GM18868 (cell line): ENCODE results near the gene CARS2.
"Not testable (repeated sequence)": the region's sequence is repeated elsewhere in the genome, so short reads cannot be mapped to it uniquely, and the experiment has no call there.

ENCODE experiments used
- ATAC-seq: cut with Tn5 transposase; IDR thresholded peaks from one replicate; pipeline ENCODE4 v1.9.1; 2021; ENCODE audit warnings: mild to moderate bottlenecking, moderate library complexity; ENCODE audit not compliant: unreplicated experiment

Gene CARS2

DNA sequence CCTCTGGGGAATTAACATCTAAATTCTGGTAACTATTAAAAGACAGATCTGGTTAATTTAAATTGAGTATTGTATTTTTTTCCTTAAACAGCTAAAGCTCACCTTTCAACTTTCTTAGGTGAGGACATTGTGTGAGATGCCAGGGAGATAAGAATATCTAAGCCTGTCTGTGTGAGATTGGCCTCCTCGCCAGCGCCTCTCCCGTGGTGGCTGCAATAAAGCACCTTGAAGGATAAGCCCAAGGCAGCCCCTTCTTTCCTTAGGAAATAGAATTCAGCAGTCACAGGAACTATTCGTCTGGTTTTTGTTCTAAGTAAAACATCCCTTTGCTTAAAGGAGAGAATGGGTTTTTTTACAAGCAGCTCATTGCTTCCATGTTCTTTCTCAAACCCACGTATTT lies 66.0 kb downstream of the CARS2 start:
- no peak for ATAC-seq

DNA sequence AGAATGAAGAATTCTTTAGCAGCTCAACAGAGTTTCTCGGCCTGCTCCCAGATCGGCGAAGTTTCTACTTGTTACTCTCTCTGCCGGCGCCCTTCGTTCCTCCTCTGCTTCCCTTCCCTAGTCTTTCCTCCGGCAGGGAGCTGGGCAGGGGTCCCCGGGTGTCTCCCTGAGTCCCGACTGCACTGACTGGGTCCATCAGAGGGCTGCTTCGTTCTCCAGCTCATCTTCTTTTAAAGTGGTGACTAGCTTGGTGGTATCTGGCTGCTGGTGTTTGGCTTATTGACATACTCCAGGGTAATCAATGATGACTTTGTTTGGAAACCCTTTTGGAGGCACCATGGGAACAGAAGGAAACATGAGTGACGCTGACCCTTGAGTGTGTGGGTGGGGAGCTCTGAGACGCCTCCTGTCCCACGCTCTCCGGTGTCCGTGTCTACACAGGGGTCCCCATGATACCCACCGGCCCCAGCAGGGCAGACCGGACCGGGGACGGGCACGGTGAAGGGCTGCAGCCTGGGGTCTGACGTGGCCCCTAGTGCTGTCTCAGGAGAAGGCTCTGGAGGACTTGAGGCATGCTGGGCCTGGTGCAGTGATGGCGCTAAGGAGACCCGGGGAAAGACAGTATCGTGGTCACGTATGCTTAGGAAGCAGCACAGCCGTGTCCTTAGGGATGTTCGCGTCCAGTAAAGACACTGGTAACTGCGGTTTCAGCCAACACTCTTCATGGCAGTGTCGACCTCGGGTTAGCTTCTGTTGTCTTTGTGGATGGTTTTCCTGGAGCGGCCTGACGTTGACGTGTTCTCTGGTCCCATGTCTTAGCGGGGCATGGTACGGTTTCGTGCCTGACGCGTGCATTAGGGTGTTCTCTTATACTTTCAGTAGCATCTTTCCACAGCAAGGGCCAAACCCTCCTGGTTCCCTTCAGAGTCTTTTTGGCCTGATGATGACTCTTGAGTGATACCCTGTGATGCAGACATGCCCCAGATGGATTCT lies 66.8 kb downstream of the CARS2 start:
- no peak for ATAC-seq

DNA sequence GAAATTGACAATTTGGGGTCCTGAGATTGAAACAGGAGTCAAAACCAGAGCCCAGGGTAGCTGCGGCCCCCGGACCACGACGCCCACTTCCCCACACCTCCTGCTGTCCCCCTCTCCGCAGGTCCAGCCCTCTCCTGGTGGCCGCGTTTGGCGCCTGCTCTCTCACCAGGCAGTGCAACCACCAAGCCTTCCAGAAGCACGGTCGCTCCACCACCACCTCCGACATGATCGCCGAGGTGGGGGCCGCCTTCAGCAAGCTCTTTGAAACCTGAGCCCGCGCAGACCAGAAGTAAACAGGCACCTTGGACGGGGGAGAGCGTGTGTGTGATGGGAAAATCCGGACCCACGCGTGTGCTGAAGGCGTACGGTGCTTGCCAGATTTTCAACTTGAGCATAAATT lies 67.7 kb downstream of the CARS2 start:
- no peak for ATAC-seq

DNA sequence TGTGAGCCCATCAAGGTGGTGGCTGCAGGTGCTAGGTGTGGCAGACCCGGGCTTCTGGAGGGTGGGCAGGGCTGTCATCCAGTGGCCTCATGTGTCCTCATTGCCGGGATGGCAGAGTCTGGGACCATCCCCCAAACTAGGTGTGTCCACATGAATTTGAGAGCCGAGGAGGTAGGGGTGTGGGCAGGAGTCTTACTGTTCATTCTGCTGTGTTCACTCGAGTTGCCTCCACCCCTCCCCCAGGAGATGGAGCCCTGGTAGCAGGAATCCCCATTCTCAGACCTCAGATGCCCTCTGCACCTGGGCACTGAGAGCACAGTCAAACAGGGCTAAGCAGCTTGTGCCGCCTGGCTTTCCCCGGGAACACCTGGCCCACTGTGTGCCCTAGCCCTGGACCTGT lies 68.2 kb downstream of the CARS2 start:
- no peak for ATAC-seq

DNA sequence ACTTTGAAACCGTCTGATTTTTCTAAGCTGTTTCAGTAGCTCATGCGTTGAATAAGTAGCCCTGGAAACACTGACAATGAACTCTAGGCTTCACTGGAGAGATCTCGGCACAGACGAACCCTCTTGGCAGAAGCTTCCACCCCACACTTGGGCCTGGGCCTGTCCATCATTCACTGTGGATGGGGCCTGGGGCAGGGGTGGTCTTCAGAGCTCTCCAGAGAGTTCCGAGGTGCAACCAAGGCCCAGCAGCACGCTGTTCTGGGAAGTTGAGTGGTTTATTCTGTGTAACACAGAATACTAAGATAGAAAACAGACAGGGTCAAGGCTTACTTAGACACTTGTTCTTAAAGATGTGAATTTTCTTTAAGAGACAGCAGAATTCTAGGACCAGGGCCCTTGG lies 68.6 kb downstream of the CARS2 start:
- ATAC-seq: no peak

DNA sequence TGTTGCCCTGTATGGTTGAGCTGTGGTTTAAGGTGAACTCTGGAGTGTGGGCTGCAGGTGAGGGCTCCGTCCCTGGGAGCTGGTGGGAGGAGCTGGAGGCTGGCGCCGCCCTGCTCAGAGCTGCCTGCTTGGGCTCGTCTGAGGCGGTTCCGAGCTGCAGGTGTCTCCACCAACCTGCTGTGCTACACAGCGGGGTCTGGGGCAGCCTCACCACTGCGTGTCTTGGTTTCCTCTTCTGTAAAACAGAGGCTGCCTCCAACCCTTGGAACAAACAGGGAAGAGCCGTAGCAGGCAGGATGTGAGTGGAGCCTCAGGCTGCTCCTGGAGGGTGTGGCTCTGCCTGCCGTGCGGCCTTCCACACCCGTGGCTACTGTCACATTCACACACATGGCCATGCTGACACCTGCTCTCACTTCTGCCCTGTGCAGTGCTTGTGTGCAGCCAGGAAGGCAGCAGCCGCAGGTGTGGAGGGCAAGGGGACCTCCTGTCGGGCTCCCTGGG lies 69.2 kb downstream of the CARS2 start:
- ATAC-seq: no peak

DNA sequence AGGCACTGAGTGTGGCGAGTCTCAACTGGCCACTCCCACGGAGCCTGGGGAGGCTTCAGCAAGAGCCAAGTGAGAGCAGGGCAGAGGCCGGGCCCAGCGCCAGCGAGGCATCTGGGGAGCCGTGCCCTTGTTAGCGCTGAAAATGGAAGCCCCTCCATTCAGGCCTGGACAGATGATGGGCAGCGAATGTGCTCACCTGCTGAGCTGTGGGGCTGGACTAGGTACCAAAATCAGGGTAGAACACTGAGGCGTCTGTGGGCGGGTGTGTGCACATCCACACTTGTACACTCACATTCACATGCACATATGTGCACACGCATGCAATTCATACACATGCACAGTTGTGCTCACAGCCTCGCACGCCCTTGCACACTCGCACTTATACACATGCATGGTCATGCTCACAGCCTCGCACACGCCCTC lies 69.9 kb downstream of the CARS2 start:
- no peak for ATAC-seq

DNA sequence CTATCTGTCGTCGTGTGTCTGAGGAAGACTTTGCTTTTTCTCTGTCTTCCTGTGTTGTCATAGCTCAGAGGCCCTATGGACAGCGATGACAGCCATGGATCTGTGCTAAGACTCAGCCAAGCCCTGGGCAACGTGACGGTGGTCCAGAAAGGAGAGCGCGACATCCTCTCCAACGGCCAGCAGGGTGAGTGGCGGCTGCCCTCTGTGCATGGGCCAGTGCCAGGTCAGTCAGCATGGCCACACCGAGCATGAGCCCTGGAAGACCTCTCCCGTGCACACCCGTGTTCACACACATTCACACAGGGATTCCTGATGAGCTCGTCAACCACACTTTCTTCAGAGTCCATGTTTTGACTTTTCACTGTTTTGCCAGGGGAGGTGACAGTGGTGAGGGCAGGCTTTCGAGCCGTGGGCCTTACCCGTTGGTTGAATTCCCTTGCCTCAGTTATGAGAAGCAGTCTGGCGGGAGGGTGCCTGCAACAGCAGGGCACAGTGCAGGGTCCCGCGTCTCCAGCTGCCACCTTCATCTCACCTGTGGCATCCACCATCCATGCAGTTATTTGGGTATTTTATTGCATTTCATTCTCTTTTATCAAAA lies 70.4 kb downstream of the CARS2 start:
- ATAC-seq: no peak

DNA sequence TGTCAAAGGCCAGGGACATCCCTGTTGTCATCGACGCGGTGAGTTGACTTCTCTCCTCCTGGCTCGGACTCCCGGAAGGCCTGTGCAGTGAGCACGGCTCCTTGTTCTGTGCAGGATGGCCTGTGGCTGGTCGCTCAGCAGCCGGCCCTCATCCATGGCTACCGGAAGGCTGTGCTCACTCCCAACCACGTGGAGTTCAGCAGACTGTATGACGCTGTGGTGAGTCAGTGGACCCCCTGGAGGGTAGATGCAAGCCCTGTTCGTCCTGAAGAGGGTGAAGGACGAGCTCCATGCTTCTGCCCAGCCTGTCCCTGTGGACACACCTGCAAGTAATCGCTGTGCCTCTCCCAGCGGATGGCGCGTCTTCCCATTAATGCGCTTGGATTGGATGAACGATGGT lies 71.4 kb downstream of the CARS2 start:
- ATAC-seq: no peak

DNA sequence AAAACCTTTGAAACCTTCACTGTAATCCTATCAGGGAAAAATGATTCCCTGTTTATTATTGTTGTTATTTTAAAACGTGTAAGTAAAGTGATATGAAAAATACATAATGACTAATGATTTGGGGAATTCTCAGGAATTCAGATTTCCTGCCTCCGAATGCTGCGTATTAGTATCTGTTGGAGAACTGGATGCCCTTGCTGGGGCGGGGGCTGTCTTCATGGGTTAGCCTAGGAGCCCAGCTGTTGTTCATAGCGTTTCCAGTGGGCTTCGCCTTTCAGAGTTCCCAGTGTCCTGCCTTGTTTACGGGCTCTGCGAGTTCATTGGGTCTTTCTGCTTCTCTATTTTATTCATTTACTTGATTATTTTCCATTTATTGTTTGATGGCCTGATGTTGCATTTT lies 72.1 kb downstream of the CARS2 start:
- no peak for ATAC-seq

DNA sequence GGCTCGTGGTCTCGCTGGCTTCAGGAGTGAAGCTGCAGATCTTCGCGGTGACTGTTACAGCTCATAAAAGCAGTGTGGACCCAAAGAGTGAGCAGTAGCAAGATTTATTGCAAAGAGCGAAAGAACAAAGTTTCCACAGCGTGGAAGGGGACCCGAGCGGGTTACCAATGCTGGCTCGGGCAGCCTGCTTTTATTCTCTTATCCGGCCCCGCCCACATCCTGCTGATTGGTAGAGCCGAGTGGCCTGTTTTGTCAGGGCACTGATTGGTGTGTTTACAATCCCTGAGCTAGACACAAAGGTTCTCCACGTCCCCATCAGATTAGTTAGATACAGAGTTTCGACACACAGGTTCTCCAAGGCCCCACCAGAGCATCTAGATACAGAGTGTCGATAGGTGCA lies 73.7 kb downstream of the CARS2 start:
- ATAC-seq: not testable (repeated sequence)

DNA sequence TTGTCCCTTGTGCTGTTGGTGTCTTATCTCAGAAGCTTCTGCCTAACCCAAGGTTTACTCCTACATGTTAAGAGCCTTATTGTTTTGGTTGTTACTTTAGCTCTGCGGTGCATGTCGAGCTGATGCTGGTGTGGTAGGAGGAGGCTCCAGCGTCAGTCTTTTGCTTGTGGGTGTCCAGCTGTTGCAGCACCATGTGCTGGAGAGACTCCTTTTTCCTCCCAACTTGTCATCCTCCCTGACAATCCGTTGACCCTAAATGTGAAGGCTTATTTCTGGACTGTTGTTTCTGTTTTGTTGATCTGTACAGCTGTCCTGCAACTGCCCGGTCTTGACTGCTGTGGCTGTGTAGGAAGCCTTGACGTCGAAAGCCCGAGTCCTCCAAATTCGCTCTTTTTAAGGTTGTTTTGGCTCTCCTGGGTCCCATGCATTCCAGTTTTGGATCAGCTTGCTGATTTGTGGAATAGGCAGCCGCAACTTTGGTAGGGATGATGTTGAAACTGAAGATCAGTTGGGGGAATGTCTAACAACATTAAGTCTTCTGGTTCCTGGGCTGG lies 75.3 kb downstream of the CARS2 start:
- ATAC-seq: no peak

DNA sequence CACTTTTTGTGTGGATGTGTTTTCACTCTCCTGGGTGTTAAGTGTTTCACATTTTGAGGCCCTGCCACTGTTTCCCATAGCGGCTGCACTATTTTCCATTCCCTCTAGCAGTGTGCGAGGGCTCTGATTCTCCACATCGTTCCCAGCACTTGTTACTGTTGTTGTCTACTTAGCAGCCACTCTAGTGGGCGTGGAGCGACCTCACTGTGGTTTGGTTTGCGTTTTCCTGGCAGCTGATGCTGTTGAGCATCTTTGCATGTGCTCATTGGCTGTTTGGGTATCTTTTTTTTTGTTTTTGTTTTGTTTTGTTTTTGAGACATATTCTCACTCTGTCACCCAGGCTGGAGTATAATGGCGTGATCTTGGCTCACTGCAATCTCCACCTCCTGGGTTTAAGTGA lies 76.2 kb downstream of the CARS2 start:
- ATAC-seq: no peak

DNA sequence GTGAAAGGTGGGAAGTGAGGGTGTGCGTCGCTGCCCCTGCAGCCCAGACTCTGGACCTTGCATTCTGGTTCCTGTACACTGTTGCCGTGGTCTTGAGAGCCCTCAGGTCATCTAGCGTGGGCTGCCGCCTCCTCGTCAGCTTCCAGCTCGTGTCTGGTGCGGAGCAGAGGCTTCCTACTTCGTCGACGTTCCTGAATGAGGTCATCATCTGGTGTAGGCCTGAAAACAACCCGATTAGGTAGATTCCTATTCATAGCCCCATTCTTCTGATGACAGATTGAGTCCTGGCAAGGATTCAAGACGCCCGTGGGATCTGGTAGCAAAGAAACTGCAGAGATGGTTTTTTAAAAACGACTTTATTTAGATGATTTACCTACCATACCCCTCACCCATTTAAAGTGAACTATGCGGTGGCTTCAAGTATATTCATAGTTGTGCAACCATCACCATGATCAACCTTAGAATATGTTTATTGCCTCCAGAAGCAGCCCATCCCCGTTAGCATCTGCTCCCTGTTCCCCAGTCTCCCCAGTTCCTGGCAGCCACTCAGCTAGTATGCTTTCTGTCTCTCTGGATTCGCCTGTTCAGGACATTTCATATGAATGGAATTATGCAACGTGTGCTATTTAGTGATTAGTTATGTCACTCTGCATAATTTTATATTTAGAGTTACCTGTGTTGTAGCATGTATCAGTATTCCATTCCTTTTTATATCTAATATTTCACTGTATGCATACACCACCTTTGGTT lies 76.8 kb downstream of the CARS2 start:
- no peak for ATAC-seq

DNA sequence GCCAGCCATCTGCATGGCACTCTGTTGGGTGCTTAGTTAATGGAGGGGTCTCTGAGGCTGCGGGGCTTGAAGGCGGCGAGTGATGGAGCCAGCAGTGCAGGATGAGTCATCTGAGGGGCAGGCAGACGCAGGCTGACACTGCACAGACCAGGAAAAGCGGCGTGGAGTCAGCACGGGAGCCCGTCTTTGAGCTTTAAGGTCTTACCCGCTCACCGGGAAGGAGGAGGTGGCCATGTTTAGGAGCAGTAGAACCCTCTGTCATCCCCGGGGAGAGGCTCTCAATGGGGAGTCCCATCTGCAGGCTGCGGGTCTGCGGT lies 77.5 kb downstream of the CARS2 start:
- ATAC-seq: no peak

DNA sequence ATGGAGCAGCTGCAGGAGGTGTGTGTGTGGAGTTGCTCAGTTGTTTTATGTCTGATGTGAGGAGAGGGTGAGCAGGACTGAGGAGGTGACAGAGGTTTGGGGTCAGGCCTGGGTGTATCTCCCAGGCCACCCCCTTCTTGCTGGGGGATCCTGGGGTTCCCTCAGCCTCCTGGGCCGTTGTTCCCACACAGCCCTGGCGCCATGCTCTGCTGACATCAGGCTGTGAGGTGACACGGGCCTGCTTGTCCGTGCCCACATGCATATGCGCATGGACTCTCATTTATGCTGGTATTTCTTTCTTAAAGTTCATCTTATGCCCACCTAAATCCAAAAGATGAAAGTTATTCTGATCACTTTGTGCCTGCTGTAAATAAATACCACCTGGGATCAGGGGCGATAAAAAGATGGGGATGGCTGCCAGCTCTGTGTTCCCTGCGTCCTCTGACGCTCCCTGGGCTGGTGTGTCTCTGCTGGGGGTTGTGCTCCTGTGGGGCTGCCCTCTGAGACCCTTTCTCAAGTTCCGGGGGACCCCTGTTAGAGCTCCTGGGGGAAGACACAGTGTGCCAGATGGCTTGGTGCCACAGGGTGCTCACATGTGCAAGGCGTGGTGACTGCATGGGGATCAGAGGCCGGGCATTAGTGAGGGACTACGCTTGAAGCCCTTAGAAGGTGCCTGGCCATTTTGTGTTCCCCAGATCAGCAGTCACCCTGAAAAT lies 78.0 kb downstream of the CARS2 start:
- ATAC-seq: no peak

DNA sequence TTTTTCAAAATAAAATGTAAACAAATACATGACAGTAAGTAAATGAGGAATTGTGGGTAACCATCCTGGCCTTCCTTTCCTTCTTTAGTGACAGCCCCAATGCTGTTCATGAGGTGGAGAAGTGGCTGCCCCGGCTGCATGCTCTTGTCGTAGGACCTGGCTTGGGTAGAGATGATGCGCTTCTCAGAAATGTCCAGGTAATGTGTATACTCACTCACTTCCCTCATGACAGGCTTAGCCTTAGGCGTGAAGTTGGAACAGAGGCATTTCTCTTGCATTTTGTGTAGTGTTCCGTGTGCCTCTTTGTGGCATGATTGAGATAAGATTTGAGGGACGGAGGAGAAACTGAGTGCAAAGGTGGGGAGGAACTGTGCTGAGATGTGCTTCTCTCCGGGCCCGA lies 78.6 kb downstream of the CARS2 start:
- ATAC-seq: no peak

DNA sequence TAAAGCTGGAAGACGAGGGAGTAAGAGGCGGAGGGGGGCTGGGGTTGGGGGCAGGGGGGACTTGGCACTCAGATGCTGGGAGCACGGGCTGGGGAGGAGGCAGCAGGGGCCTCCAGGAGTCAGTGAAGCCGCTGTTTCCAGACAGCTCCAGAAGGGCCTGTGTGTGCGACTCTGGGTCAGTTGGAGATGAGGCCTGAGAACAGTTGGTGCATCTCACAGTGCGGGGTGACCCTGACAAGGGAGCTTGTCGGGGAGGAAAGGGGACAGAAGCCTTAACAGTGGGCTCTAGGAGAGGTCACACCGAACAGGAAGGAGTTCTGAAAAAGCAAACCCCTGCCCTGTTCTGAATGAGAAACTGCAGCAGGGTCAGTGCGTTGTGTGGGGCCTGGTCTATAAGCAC lies 79.4 kb downstream of the CARS2 start:
- no peak for ATAC-seq

DNA sequence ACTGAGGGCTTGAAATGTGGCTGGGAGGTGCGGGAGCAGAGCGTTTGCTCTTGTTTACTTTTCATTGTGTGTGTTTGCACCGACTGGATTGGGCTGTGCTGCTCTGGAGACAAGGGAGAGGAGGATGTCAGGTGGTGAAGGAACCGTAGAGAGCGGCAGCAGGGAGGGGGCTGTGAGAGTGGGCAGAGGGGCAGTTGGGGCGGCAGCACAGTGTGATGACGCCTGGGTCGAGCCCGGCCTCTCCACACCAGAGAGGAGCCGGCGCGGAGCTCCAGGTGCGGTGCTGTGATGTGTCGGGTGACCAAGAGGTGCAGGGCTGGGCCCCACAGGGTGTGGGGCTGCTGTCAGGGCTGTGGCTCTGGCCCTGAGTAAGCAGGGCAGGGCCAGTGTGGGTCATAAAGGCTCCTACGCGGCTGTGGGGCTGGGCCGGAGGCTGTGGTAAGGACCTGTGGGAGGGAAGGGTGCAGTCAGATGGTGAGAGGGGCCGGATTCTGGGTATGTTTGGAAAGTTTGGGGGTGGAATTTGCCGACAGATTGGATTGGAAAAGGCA lies 80.1 kb downstream of the CARS2 start:
- no peak for ATAC-seq
